ENCODE data around the gene C2CD3. TPM values are rescaled to one million over a fixed set of nuclear protein-coding genes. Genes with fewer than 3 reads are reported as not detected.
"Not testable (repeated sequence)": the region's sequence is repeated elsewhere in the genome, so short reads cannot be mapped to it uniquely, and the experiment has no call there.

C2CD3 gene
- total RNA-seq, 4 donors from 2014 or later, result 11.4 to 30.1 (median 25.3) TPM

DNA sequence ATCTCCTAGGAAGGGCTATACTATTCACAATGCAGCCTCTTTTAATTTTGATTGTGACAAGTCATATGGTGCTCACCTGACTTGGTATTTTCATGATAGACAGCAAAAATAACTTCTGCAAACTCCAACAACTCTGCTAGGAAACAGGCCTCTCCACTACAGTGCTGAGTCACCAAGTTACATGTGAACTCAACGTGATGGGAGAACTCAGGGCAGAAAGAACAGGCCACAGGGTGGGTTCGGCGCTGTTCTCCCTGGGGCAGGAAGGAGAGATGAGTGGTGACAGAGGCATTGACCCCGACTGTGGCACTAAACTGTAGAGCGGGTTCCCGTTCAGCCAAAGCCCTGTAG, 85.3 kb downstream of the C2CD3 start:
- no peak for ATAC-seq
- Histone ChIP-seq H3K4me3 (no peak overlapping the region), H3K4me1 (no peaks in the 10 kb centered on the region), H3K36me3 (peaks cover 0 to 82% of the 10 kb centered on the region in 2 donors), H3K9me3 (no peaks in the 10 kb centered on the region), H3K27ac (no peak overlapping the region), H3K27me3 (no peaks in the 10 kb centered on the region)
- TF ChIP-seq CTCF (IDR thresholded peaks at IDR 0.05), result no peak
- no peak for TF ChIP-seq POLR2AphosphoS5 (IDR thresholded peaks at IDR 0.05)
- no peak for TF ChIP-seq POLR2A (IDR thresholded peaks at IDR 0.05)
- TF ChIP-seq EP300 (IDR thresholded peaks at IDR 0.05), result no peak
- 92% methylated on average over 6 of the region's 6 CpGs; no CpG with 5 or more reads in 1 of the 2 donors for WGBS, 2 donors (ENCODE audit: low coverage in 1 of 2)

- 88 to 100% methylated on average over 1 to 2 of the region's 2 CpGs for WGBS, 2 donors (ENCODE audit: low coverage in 1 of 2)
- Histone ChIP-seq H3K27me3 (no peaks in the 10 kb centered on the region), H3K4me1 (no peaks in the 10 kb centered on the region), H3K9me3 (no peaks in the 10 kb centered on the region), H3K4me3 (no peak overlapping the region), H3K27ac (no peak overlapping the region), H3K36me3 (peaks cover 0 to 77% of the 10 kb centered on the region in 2 donors)
- ATAC-seq, result no peak
- no peak for TF ChIP-seq CTCF (IDR thresholded peaks at IDR 0.05)
- TF ChIP-seq POLR2A (IDR thresholded peaks at IDR 0.05), result no peak
- TF ChIP-seq EP300 (IDR thresholded peaks at IDR 0.05), result no peak
- no peak for TF ChIP-seq POLR2AphosphoS5 (IDR thresholded peaks at IDR 0.05)
Measured at GRCh38 chr11:74084796-74085541, 85.8 kb downstream of the C2CD3 start.

DNA sequence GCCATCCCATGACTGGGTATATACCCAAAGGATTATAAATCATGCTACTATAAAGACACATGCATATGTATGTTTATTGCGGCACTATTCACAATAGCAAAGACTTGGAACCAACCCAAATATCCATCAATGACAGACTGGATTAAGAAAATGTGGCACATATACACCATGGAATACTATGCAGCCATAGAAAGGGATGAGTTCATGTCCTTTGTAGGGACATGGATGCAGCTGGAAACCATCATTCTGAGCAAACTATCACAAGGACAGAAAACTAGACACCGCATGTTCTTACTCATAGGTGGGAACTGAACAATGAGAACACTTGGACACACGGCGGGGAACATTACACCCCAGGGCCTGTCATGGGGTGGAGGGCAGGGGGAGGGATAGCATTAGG, 86.9 kb downstream of the C2CD3 start:
- H3K4me1 ChIP-seq, ATAC-seq, H3K4me3 ChIP-seq, H3K27me3 ChIP-seq, H3K9me3 ChIP-seq, H3K27ac ChIP-seq: not testable (repeated sequence)
- WGBS, 2 donors (ENCODE audit: low coverage in 1 of 2), result 100% methylated on average over 2 to 4 of the region's 4 CpGs
- peaks cover 0 to 74% of the 10 kb centered on the region in 2 donors for H3K36me3 ChIP-seq

DNA sequence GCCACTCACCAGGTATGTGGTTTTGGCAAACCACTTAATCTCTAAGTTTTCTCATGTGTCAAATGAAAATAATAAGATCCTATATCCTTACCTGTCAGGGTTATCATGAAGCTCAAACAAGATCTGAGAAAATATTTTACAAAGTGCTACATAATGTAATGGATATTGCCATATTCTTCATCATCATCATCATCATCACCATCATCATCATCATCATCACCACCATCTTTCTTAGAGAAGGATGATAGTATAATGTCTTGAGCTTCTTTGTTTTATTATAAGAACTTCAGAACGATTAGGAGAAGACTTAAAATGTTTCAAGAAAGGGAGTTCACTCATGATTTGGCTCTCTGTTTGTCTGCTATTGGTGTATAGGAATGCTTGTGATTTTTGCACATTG, 89.4 kb downstream of the C2CD3 start:
- no peak for ATAC-seq
- 83 to 92% methylated on average over 1 of the region's 1 CpG for WGBS, 2 donors (ENCODE audit: low coverage in 1 of 2)
- Histone ChIP-seq H3K9me3 (no peaks in the 10 kb centered on the region), H3K27ac (no peak overlapping the region), H3K4me1 (no peaks in the 10 kb centered on the region), H3K27me3 (no peaks in the 10 kb centered on the region), H3K4me3 (no peak overlapping the region), H3K36me3 (peaks cover 0 to 70% of the 10 kb centered on the region in 2 donors)
- TF ChIP-seq POLR2AphosphoS5 (IDR thresholded peaks at IDR 0.05), result no peak
- no peak for TF ChIP-seq EP300 (IDR thresholded peaks at IDR 0.05)
- TF ChIP-seq POLR2A (IDR thresholded peaks at IDR 0.05), result no peak
- no peak for TF ChIP-seq CTCF (IDR thresholded peaks at IDR 0.05)

DNA sequence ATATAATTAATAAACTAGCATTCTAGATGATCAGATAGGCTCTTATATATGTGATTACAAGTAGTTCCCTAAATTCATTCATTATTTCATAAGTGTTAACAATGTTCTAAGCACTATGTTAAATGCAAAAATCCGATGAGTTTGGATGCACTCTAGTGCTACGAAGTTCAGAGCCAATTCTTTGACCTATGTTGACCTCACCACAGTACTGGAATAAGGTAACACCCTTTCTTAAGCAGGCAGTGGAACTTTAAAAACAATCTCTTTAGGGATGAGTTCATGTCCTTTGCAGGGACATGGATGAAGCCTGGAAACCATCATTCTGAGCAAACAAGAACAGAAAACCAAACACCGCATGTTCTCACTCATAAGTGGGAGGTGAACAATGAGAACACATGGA, 93.6 kb downstream of the C2CD3 start:
- Histone ChIP-seq H3K27me3 (no peaks in the 10 kb centered on the region), H3K4me1 (no peaks in the 10 kb centered on the region), H3K27ac (no peak overlapping the region), H3K9me3 (no peaks in the 10 kb centered on the region), H3K36me3 (peaks cover 0 to 64% of the 10 kb centered on the region in 2 donors), H3K4me3 (no peak overlapping the region)
- TF ChIP-seq CTCF (IDR thresholded peaks at IDR 0.05) (no peak), POLR2AphosphoS5 (IDR thresholded peaks at IDR 0.05) (no peak), EP300 (IDR thresholded peaks at IDR 0.05) (no peak), POLR2A (IDR thresholded peaks at IDR 0.05) (no peak)
- 40 to 62% methylated on average over 2 to 3 of the region's 3 CpGs for WGBS, 2 donors (ENCODE audit: low coverage in 1 of 2)
- ATAC-seq, result no peak

All from gastroesophageal sphincter (tissue), 4 donors.